H9 (cell line): ENCODE measurements around the gene GSG1L. TPM values are rescaled to one million over a fixed set of nuclear protein-coding genes. Genes with fewer than 3 reads are reported as not detected.

Experiments
- DNase-seq: peaks from one replicate; pipeline ENCODE4 v3.0.0-alpha.2; 2017
- H2AFZ ChIP-seq: one replicate; pipeline ENCODE4 v1.6.1; 2013; ENCODE audit warnings: mild to moderate bottlenecking, low read length, control low read depth, moderate library complexity
- H2AK5ac ChIP-seq: 2 replicates; pipeline ENCODE4 v1.6.1; 2013; ENCODE audit warnings: low read length, control low read depth, mixed read lengths; ENCODE audit not compliant: insufficient read length
- H2BK120ac ChIP-seq: one replicate; pipeline ENCODE4 v1.6.1; 2013; ENCODE audit warnings: low read depth, mild to moderate bottlenecking, low read length, control low read depth, inconsistent platforms; ENCODE audit not compliant: poor library complexity, severe bottlenecking
- H2BK12ac ChIP-seq: 2 replicates; pipeline ENCODE4 v1.6.1; 2013; ENCODE audit warnings: low read length, control low read depth, mixed read lengths, low read depth; ENCODE audit not compliant: insufficient read length
- H2BK15ac ChIP-seq: 2 replicates; pipeline ENCODE4 v1.6.1; 2013; ENCODE audit warnings: low read depth, low read length, control low read depth
- H2BK20ac ChIP-seq: one replicate; pipeline ENCODE4 v1.6.1; 2013; ENCODE audit warnings: low read depth, mild to moderate bottlenecking, low read length, control low read depth, inconsistent platforms; ENCODE audit not compliant: poor library complexity, severe bottlenecking
- H2BK5ac ChIP-seq: 2 replicates; pipeline ENCODE4 v1.6.1; 2013; ENCODE audit warnings: low read length, control low read depth, mixed read lengths; ENCODE audit not compliant: insufficient read length
- H3K14ac ChIP-seq: 2 replicates; pipeline ENCODE4 v1.6.1; 2013; ENCODE audit warnings: low read length, control low read depth; ENCODE audit not compliant: insufficient read depth
- H3K18ac ChIP-seq: 2 replicates; pipeline ENCODE4 v1.6.1; 2013; ENCODE audit warnings: low read depth, mild to moderate bottlenecking, mixed read lengths, low read length, control low read depth; ENCODE audit not compliant: insufficient read length
- H3K23ac ChIP-seq: 2 replicates; pipeline ENCODE4 v1.6.1; 2013; ENCODE audit warnings: low read length, control low read depth, mixed read lengths, low read depth; ENCODE audit not compliant: insufficient read length
- H3K23me2 ChIP-seq: 2 replicates; pipeline ENCODE4 v1.6.1; 2013; ENCODE audit warnings: low read depth, mild to moderate bottlenecking, mixed read lengths, low read length, control low read depth; ENCODE audit not compliant: insufficient read length, poor library complexity, severe bottlenecking
- H3K27ac ChIP-seq: 2 replicates; pipeline ENCODE4 v1.5.1; 2013; ENCODE audit warnings: low read length, control low read depth, mixed read lengths, low read depth; ENCODE audit not compliant: insufficient read length
- H3K27me3 ChIP-seq: 2 replicates; pipeline ENCODE4 v1.6.1; 2013; ENCODE audit warnings: low read length, control low read depth, inconsistent platforms; ENCODE audit not compliant: insufficient read depth
- H3K4ac ChIP-seq: 2 replicates; pipeline ENCODE4 v1.6.1; 2013; ENCODE audit warnings: low read depth, mild to moderate bottlenecking, control low read depth, inconsistent platforms, low read length, moderate library complexity
- H3K4me1 ChIP-seq: 2 replicates; pipeline ENCODE4 v1.6.1; 2013; ENCODE audit warnings: low read length, control low read depth, inconsistent platforms; ENCODE audit not compliant: insufficient read depth
- H3K4me2 ChIP-seq: 2 replicates; pipeline ENCODE4 v1.6.1; 2013; ENCODE audit warnings: low read length, control low read depth, mixed read lengths; ENCODE audit not compliant: insufficient read length, insufficient read depth
- H3K56ac ChIP-seq: 2 replicates; pipeline ENCODE4 v1.6.1; 2013; ENCODE audit warnings: low read depth, mild to moderate bottlenecking, mixed read lengths, low read length, control low read depth; ENCODE audit not compliant: insufficient read length
- H3K79me1 ChIP-seq: 2 replicates; pipeline ENCODE4 v1.6.1; 2013; ENCODE audit warnings: low read depth, mild to moderate bottlenecking, moderate library complexity, low read length, control low read depth, inconsistent platforms; ENCODE audit not compliant: insufficient read depth, poor library complexity, severe bottlenecking
- H3K79me2 ChIP-seq: 2 replicates; pipeline ENCODE4 v1.6.1; 2013; ENCODE audit warnings: low read length, control low read depth, inconsistent platforms; ENCODE audit not compliant: insufficient read depth
- H3K9ac ChIP-seq: 2 replicates; pipeline ENCODE4 v1.6.1; 2013; ENCODE audit warnings: low read length, control low read depth, mixed read lengths; ENCODE audit not compliant: insufficient read length; ENCODE audit errors: extremely low read depth
- H3K9me3 ChIP-seq: one replicate; pipeline ENCODE4 v1.6.1; 2013; ENCODE audit warnings: low read depth, low read length, inconsistent platforms; ENCODE audit not compliant: control insufficient read depth
- H3T11ph ChIP-seq: one replicate; pipeline ENCODE4 v1.6.1; 2013; ENCODE audit warnings: mild to moderate bottlenecking, low read length, control low read depth, inconsistent platforms
- H4K20me1 ChIP-seq: one replicate; pipeline ENCODE4 v1.6.1; 2013; ENCODE audit not compliant: control insufficient read depth, insufficient read length, insufficient read depth
- H4K5ac ChIP-seq: 2 replicates; pipeline ENCODE4 v1.6.1; 2013; ENCODE audit warnings: low read depth, mild to moderate bottlenecking, mixed read lengths, low read length, control low read depth; ENCODE audit not compliant: insufficient read length
- H4K8ac ChIP-seq: replicated peaks from 2 replicates; pipeline ENCODE4 v1.6.1; 2013; ENCODE audit warnings: low read length, control low read depth, mixed read lengths, low read depth; ENCODE audit not compliant: insufficient read length
- H4K91ac ChIP-seq: 2 replicates; pipeline ENCODE4 v1.6.1; 2013; ENCODE audit warnings: low read depth, mild to moderate bottlenecking, moderate library complexity, mixed read lengths, low read length, control low read depth; ENCODE audit not compliant: insufficient read length
- H3K27ac Mint-ChIP-seq, 3 experiments: 2 replicates in 2 of 3; 3 replicates in 1 of 3; pipeline ENCODE4 v1.8.0; 2020 to 2021; ENCODE audit warnings: mixed read lengths in 3 of 3, mild to moderate bottlenecking in 1 of 3, moderate library complexity in 1 of 3
- H3K27me3 Mint-ChIP-seq: 2 replicates; pipeline ENCODE4 v1.8.0; 2021; ENCODE audit warnings: low read depth, mild to moderate bottlenecking, moderate library complexity, mixed read lengths
- H3K36me3 Mint-ChIP-seq, 3 experiments: 2 replicates in 2 of 3; 3 replicates in 1 of 3; pipeline ENCODE4 v1.8.0; 2020 to 2021; ENCODE audit warnings: low read depth in 3 of 3, mixed read lengths in 3 of 3; ENCODE audit not compliant: insufficient read depth in 1 of 3
- H3K4me1 Mint-ChIP-seq, 2 experiments: 2 replicates each; pipeline ENCODE4 v1.8.0; 2020; ENCODE audit warnings: mixed read lengths in 2 of 2
- H3K4me3 Mint-ChIP-seq, 2 experiments: 2 replicates in 1 of 2; 3 replicates in 1 of 2; pipeline ENCODE4 v1.8.0; 2020 to 2021; ENCODE audit warnings: mild to moderate bottlenecking in 2 of 2, mixed read lengths in 2 of 2, moderate library complexity in 1 of 2
- H3K9me3 Mint-ChIP-seq, 2 experiments: 2 replicates in 1 of 2; 3 replicates in 1 of 2; pipeline ENCODE4 v1.8.0; 2020; ENCODE audit warnings: mild to moderate bottlenecking in 2 of 2, mixed read lengths in 2 of 2, moderate library complexity in 1 of 2
- CTCF ChIP-seq: fragments of 200-600 bp; sonication (generic); conservative IDR thresholded peaks from 3 replicates; pipeline ENCODE4 v1.8.0; 2021; ENCODE audit warnings: antibody characterized with exemption, mild to moderate bottlenecking
- WGBS: extraction: QIAGEN DNeasy Blood & Tissue Kit; methylation state at CpG from one replicate; pipeline ENCODE4 v1.1.7; 2013; ENCODE audit warnings: missing lambda C conversion rate, low lambda C conversion rate, mixed read lengths; ENCODE audit not compliant: insufficient read length; ENCODE audit errors: extremely low coverage; 5-methylcytosine and 5-hydroxymethylcytosine counted together
- total RNA-seq: library from RNA; stranded (reverse); gene quantifications from 2 replicates; pipeline ENCODE4 v1.2.1, GENCODE V29; 2021

The GSG1L gene
- total RNA-seq, 1 experiment from 2014 or later, result 0.35 TPM

GRCh38 chr16:28107232-28107631, 43.7 kb upstream of the GSG1L start:
- no peak for DNase-seq
- Histone ChIP-seq H2BK120ac (no peak overlapping the region), H2BK15ac (no peak overlapping the region), H4K5ac (no peak overlapping the region), H3K14ac (no peak overlapping the region), H2BK20ac (no peak overlapping the region), H4K91ac (no peak overlapping the region), H3K4me2 (no peak overlapping the region), H3K56ac (no peak overlapping the region), H3K27me3 (no peaks in the 10 kb centered on the region), H2AFZ (no peak overlapping the region), H2BK12ac (no peak overlapping the region), H3K18ac (no peak overlapping the region), H3K27ac (no peak overlapping the region), H3K4me1 (no peaks in the 10 kb centered on the region), H2BK5ac (no peak overlapping the region), H3K23me2 (no peaks in the 10 kb centered on the region), H3K79me2 (no peaks in the 10 kb centered on the region), H3K4ac (no peak overlapping the region), H3T11ph (no peak overlapping the region), H4K20me1 (no peaks in the 10 kb centered on the region), H3K23ac (no peak overlapping the region), H3K9me3 (no peaks in the 10 kb centered on the region), H2AK5ac (no peak overlapping the region), H3K79me1 (no peaks in the 10 kb centered on the region), H4K8ac (no peak overlapping the region), H3K9ac (no peak overlapping the region)
- TF ChIP-seq CTCF, result no peak
- Mint-ChIP-seq H3K9me3 (no peaks in the 10 kb centered on the region), H3K4me1 (no peaks in the 10 kb centered on the region), H3K27ac (peak overlapping the region in 1 of 3 experiments; percentile 69; a peak in 3 of 7 replicates), H3K36me3 (peaks cover 49 to 97% (median 88%) of the 10 kb centered on the region in 3 experiments), H3K4me3 (no peak overlapping the region), H3K27me3 (no peaks in the 10 kb centered on the region)
- no CpG with 5 or more reads among the region's 8 CpGs for WGBS
